GM12878 (cell line): ENCODE data around the gene LRP5. TPM values are rescaled to one million over a fixed set of nuclear protein-coding genes. Genes with fewer than 3 reads are reported as not detected.

Experiments
- ATAC-seq: fragments of 200-7000 bp; cut with Tn5 transposase; 3 replicates; pipeline ENCODE4 v1.9.1; 2020; ENCODE audit warnings: mild to moderate bottlenecking, moderate library complexity
- BruUV-seq: library from RNA; stranded (reverse); fragments of 400-500 nt; replicated peaks from 2 replicates; lab custom pipeline; 2021; lab: Mats Ljungman, UMichigan
- CTCF ChIA-PET: fragments of 300-600 bp; sonication (Branson Sonifier 250); formaldehyde crosslinking; extraction: SDS; loops from one replicate; lab custom pipeline; 2021; ENCODE audit warnings: inconsistent platforms; lab: Yijun Ruan, JAX
- POLR2A ChIA-PET: fragments of 350-600 bp; formaldehyde crosslinking; extraction: SDS; loops from one replicate; lab custom pipeline; 2021; ENCODE audit warnings: inconsistent platforms; lab: Charles Lee
- RAD21 ChIA-PET: fragments of 300-600 bp; sonication (Branson Sonifier 250); formaldehyde crosslinking; loops from one replicate; lab custom pipeline; 2023; ENCODE audit warnings: antibody characterized with exemption; ENCODE audit not compliant: unreplicated experiment; lab: Charles Lee
- SMC1A ChIA-PET: fragments of 300-600 bp; sonication (Branson Sonifier 250); formaldehyde crosslinking; loops from one replicate; lab custom pipeline; 2023; ENCODE audit not compliant: unreplicated experiment, uncharacterized antibody; lab: Charles Lee
- DNase-seq: peaks from one replicate; pipeline ENCODE4 v3.0.0-alpha.2; 2011; ENCODE audit warnings: low read depth, low spot score
- FAIRE-seq: peaks from 3 replicates; lab custom pipeline; 2011; peaks lifted over from hg19 to GRCh38; lab: Jason Lieb, UNC
- H2AFZ ChIP-seq: 2 replicates; pipeline ENCODE4 v1.6.0; 2011; ENCODE audit warnings: low read depth, low read length, control low read depth; ENCODE audit not compliant: control insufficient read depth
- H3K27ac ChIP-seq: 2 replicates; pipeline ENCODE4 v1.5.1; 2011; ENCODE audit warnings: control low read depth; ENCODE audit not compliant: control insufficient read depth, insufficient read depth
- H3K27me3 ChIP-seq, 2 experiments: replicated peaks in 1 of 2; 2 replicates each; pipeline versions ENCODE4 v1.6.0 to v1.6.1; 2011; ENCODE audit warnings: low read length in 1 of 2; ENCODE audit not compliant: control insufficient read depth in 2 of 2, insufficient read depth in 2 of 2
- H3K36me3 ChIP-seq, 2 experiments: 2 replicates each; pipeline ENCODE4 v1.5.1; 2011; ENCODE audit warnings: low read length in 1 of 2; ENCODE audit not compliant: control insufficient read depth in 2 of 2, insufficient read depth in 2 of 2
- H3K4me1 ChIP-seq: 2 replicates; pipeline ENCODE4 v1.6.1; 2011; ENCODE audit warnings: mild to moderate bottlenecking, low read length, moderate library complexity, mixed read lengths; ENCODE audit not compliant: control insufficient read depth, insufficient read depth
- H3K4me2 ChIP-seq: 2 replicates; pipeline ENCODE4 v1.6.0; 2011; ENCODE audit warnings: control low read depth; ENCODE audit not compliant: control insufficient read depth, insufficient read depth
- H3K4me3 ChIP-seq: fragments of 200-600 bp; sonication (generic); 2 replicates; pipeline ENCODE4 v1.5.1; 2016
- H3K79me2 ChIP-seq: 2 replicates; pipeline ENCODE4 v1.6.0; 2011; ENCODE audit warnings: low read length; ENCODE audit not compliant: control insufficient read depth, insufficient read depth
- H3K9ac ChIP-seq: 2 replicates; pipeline ENCODE4 v1.8.0; 2011; ENCODE audit warnings: low read length, control low read depth, mixed read lengths; ENCODE audit not compliant: control insufficient read depth, insufficient read depth
- H3K9me3 ChIP-seq: replicated peaks from 3 replicates; pipeline ENCODE4 v1.5.1; 2011; ENCODE audit warnings: mild to moderate bottlenecking, low read length; ENCODE audit not compliant: control insufficient read depth, insufficient read depth
- H4K20me1 ChIP-seq: 2 replicates; pipeline ENCODE4 v1.6.0; 2011; ENCODE audit not compliant: control insufficient read depth, insufficient read depth
- CHD4 ChIP-seq: fragments of 200-600 bp; sonication (generic); IDR thresholded peaks from 2 replicates; pipeline ENCODE4 v1.6.1; 2016; ENCODE audit warnings: mild to moderate bottlenecking
- FOXM1 ChIP-seq: IDR thresholded peaks from 2 replicates; pipeline ENCODE4 v1.6.1; 2012; ENCODE audit warnings: low read depth, mild to moderate bottlenecking, inconsistent platforms, low read length, moderate library complexity
- IKZF1 ChIP-seq: fragments of 450-650 bp; conservative IDR thresholded peaks from 2 replicates; pipeline ENCODE4 v1.6.1; 2017; ENCODE audit warnings: antibody characterized with exemption, mild to moderate bottlenecking
- MEF2A ChIP-seq: IDR thresholded peaks from 2 replicates; pipeline ENCODE4 v1.6.1; 2011; ENCODE audit warnings: low read depth, mild to moderate bottlenecking, low read length, moderate library complexity; ENCODE audit not compliant: insufficient read depth
- NBN ChIP-seq: fragments of 450-650 bp; IDR thresholded peaks from 2 replicates; pipeline ENCODE4 v1.6.1; 2016
- NR2C2 ChIP-seq: IDR thresholded peaks from 2 replicates; pipeline ENCODE4 v1.6.1; 2011; ENCODE audit warnings: borderline replicate concordance, low read depth; ENCODE audit not compliant: control insufficient read depth, insufficient read length
- SMAD1 ChIP-seq: fragments of 450-650 bp; IDR thresholded peaks from 2 replicates; pipeline ENCODE4 v1.6.1; 2018; ENCODE audit warnings: mild to moderate bottlenecking, low read depth; ENCODE audit not compliant: partially characterized antibody
- TCF3 ChIP-seq: IDR thresholded peaks from 2 replicates; pipeline ENCODE4 v1.6.1; 2012; ENCODE audit warnings: low read depth, mild to moderate bottlenecking, low read length, borderline replicate concordance; ENCODE audit not compliant: insufficient read depth
- WGBS: methylation state at CpG from one replicate; pipeline ENCODE4 v1.1.6; 2016; ENCODE audit warnings: low lambda C conversion rate; ENCODE audit not compliant: insufficient replicate concordance, insufficient coverage; ENCODE audit errors: missing lambda C conversion rate; 5-methylcytosine and 5-hydroxymethylcytosine counted together
- in situ Hi-C: fragments of 300-500 bp; cut with MboI; formaldehyde crosslinking; loops from 9 replicates; pipeline ENCODE4 v1.14.3; 2018; ENCODE audit warnings: mixed read lengths
- intact Hi-C: fragments of 100-400 bp; cut with micrococcal nuclease; formaldehyde crosslinking; loops from one replicate; pipeline ENCODE4 v1.14.2; 2022; ENCODE audit not compliant: unreplicated experiment
- polyA plus RNA-seq, 11 experiments: library from polyadenylated mRNA; depleted of rRNA in 4 of 11; unstranded in 6 of 11; stranded (reverse) in 5 of 11; fragments of >200 nt; fragmentation: Nextera tagmentation in 4 of 11; fragmentation: Illumina TruSeq in 1 of 11; extraction: Ambion mirVana in 4 of 11; extraction: Trizol in 1 of 11; gene quantifications; 1 replicate in 1 of 11; 2 replicates in 10 of 11; pipeline versions ENCODE4 v1.2.1 to v1.2.3, GENCODE V29; 2011 to 2016; ENCODE audit warnings: inconsistent platforms in 2 of 11, missing spikeins in 2 of 11, low read depth in 1 of 11
- total RNA-seq, 4 experiments: library from RNA; depleted of rRNA in 3 of 4; stranded (reverse); fragments of >200 nt in 3 of 4; fragmentation: Illumina TruSeq in 1 of 4; extraction: Trizol in 1 of 4; gene quantifications; 2 replicates each; pipeline versions ENCODE4 v1.2.1 to v1.2.3, GENCODE V29; 2013 to 2021
- TF ChIP-seq, protein P1 (sequence below): fragments of 450-650 bp; IDR thresholded peaks from 2 replicates; pipeline ENCODE4 v1.6.1; 2016; ENCODE audit warnings: mild to moderate bottlenecking
- TF ChIP-seq, protein P2 (sequence below): fragments of 150-350 bp; IDR thresholded peaks from 2 replicates; pipeline ENCODE4 v1.6.1; 2016; ENCODE audit warnings: low read depth, low read length
- TF ChIP-seq, protein P3 (sequence below): fragments of 450-650 bp; IDR thresholded peaks from 2 replicates; pipeline ENCODE4 v1.6.1; 2017; ENCODE audit warnings: mild to moderate bottlenecking, low read depth, inconsistent platforms; ENCODE audit not compliant: poor library complexity, severe bottlenecking
- TF ChIP-seq, protein P4 (sequence below): fragments of 450-650 bp; IDR thresholded peaks from 2 replicates; pipeline ENCODE4 v1.6.1; 2016; ENCODE audit warnings: mild to moderate bottlenecking

The LRP5 gene
- total and polyA plus RNA-seq, 10 of the 15 experiments (the other 5 are each of a cell fraction or from before 2014, with no cell fraction given): 0.37 to 34.0 (median 6.6) TPM

DNA sequence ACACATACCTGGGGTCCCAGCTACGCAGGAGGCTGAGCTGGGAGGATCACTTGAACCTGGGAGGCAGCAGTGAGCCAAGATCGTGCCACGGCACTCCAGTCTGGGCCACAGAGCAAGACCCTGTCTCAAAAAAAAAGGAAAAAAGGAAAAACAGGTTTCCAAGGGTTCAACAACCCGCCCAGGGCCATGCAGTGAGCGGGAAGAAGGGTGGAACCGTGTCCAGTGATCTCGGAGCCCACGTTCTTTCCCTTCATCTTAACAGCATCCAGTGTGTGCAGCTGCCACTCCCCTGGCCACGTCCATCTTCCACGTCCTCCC is 14.9 kb upstream of the LRP5 start:
- Histone ChIP-seq H3K27ac (no peak overlapping the region), H3K9ac (no peak overlapping the region), H3K36me3 (no peaks in the 10 kb centered on the region; a peak in 1 of 4 replicates), H3K9me3 (no peaks in the 10 kb centered on the region), H3K4me3 (no peak overlapping the region), H3K4me2 (no peak overlapping the region), H2AFZ (no peak overlapping the region), H3K4me1 (peaks cover 9% of the 10 kb centered on the region), H3K79me2 (no peaks in the 10 kb centered on the region), H4K20me1 (no peaks in the 10 kb centered on the region), H3K27me3 (no peaks in the 10 kb centered on the region)
- ChIA-PET SMC1A (interaction anchor here (1.0 to 7.9 kb wide), 10 partner anchors 10 to 89 kb away, joined by 3 to 134 read pairs (median 8); partner anchors contain the start of gene C11orf24), POLR2A (interaction anchor here (1.9 to 2.9 kb wide), 3 partner anchors 25 to 40 kb away, joined by 6 to 28 read pairs (median 12); partner anchors contain the start of gene C11orf24), RAD21 (interaction anchor here (1.0 to 9.7 kb wide), 10 partner anchors 24 to 163 kb away, joined by 4 to 186 read pairs (median 12); partner anchors contain the start of genes C11orf24 and PPP6R3), CTCF (interaction anchor here (1.0 to 12.0 kb wide), 20 partner anchors 10 to 287 kb away, joined by 3 to 365 read pairs (median 8); partner anchors contain the start of genes ALDH3B1 and C11orf24)
- BruUV-seq: no TSS peak
- in situ Hi-C loops: loop anchor here (5.0 kb wide), 1 partner anchor 40 kb away; no protein-coding TSS in a partner anchor
- WGBS: 35% methylated on average over 10 of the region's 10 CpGs
- DNase-seq (no peak), ATAC-seq (no peak), FAIRE-seq (no peak)
- TF ChIP-seq MEF2A: no peak
- no peak for TF ChIP-seq FOXM1
- TF ChIP-seq, protein P1, sequence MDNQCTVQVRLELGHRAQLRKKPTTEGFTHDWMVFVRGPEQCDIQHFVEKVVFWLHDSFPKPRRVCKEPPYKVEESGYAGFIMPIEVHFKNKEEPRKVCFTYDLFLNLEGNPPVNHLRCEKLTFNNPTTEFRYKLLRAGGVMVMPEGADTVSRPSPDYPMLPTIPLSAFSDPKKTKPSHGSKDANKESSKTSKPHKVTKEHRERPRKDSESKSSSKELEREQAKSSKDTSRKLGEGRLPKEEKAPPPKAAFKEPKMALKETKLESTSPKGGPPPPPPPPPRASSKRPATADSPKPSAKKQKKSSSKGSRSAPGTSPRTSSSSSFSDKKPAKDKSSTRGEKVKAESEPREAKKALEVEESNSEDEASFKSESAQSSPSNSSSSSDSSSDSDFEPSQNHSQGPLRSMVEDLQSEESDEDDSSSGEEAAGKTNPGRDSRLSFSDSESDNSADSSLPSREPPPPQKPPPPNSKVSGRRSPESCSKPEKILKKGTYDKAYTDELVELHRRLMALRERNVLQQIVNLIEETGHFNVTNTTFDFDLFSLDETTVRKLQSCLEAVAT: 0 out of 2 replicates have a peak, but pooled peaks have one; percentile 38
- TF ChIP-seq NR2C2: no peak
- no peak for TF ChIP-seq IKZF1
- no peak for TF ChIP-seq SMAD1
- TF ChIP-seq, protein P2, sequence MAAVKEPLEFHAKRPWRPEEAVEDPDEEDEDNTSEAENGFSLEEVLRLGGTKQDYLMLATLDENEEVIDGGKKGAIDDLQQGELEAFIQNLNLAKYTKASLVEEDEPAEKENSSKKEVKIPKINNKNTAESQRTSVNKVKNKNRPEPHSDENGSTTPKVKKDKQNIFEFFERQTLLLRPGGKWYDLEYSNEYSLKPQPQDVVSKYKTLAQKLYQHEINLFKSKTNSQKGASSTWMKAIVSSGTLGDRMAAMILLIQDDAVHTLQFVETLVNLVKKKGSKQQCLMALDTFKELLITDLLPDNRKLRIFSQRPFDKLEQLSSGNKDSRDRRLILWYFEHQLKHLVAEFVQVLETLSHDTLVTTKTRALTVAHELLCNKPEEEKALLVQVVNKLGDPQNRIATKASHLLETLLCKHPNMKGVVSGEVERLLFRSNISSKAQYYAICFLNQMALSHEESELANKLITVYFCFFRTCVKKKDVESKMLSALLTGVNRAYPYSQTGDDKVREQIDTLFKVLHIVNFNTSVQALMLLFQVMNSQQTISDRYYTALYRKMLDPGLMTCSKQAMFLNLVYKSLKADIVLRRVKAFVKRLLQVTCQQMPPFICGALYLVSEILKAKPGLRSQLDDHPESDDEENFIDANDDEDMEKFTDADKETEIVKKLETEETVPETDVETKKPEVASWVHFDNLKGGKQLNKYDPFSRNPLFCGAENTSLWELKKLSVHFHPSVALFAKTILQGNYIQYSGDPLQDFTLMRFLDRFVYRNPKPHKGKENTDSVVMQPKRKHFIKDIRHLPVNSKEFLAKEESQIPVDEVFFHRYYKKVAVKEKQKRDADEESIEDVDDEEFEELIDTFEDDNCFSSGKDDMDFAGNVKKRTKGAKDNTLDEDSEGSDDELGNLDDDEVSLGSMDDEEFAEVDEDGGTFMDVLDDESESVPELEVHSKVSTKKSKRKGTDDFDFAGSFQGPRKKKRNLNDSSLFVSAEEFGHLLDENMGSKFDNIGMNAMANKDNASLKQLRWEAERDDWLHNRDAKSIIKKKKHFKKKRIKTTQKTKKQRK: no peak
- no peak for TF ChIP-seq CHD4
- TF ChIP-seq TCF3: no peak
- TF ChIP-seq, protein P3, sequence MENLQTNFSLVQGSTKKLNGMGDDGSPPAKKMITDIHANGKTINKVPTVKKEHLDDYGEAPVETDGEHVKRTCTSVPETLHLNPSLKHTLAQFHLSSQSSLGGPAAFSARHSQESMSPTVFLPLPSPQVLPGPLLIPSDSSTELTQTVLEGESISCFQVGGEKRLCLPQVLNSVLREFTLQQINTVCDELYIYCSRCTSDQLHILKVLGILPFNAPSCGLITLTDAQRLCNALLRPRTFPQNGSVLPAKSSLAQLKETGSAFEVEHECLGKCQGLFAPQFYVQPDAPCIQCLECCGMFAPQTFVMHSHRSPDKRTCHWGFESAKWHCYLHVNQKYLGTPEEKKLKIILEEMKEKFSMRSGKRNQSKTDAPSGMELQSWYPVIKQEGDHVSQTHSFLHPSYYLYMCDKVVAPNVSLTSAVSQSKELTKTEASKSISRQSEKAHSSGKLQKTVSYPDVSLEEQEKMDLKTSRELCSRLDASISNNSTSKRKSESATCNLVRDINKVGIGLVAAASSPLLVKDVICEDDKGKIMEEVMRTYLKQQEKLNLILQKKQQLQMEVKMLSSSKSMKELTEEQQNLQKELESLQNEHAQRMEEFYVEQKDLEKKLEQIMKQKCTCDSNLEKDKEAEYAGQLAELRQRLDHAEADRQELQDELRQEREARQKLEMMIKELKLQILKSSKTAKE: no peak
- TF ChIP-seq, protein P4, sequence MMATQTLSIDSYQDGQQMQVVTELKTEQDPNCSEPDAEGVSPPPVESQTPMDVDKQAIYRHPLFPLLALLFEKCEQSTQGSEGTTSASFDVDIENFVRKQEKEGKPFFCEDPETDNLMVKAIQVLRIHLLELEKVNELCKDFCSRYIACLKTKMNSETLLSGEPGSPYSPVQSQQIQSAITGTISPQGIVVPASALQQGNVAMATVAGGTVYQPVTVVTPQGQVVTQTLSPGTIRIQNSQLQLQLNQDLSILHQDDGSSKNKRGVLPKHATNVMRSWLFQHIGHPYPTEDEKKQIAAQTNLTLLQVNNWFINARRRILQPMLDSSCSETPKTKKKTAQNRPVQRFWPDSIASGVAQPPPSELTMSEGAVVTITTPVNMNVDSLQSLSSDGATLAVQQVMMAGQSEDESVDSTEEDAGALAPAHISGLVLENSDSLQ: peak; percentile 76
- no peak for TF ChIP-seq NBN
- intact Hi-C loops: loop anchor here (1.0 to 5.0 kb wide), 5 partner anchors 26 to 150 kb away; partner anchors contain the start of gene C11orf24
